Measurements from ENCODE around the gene S100A6.

DNA sequence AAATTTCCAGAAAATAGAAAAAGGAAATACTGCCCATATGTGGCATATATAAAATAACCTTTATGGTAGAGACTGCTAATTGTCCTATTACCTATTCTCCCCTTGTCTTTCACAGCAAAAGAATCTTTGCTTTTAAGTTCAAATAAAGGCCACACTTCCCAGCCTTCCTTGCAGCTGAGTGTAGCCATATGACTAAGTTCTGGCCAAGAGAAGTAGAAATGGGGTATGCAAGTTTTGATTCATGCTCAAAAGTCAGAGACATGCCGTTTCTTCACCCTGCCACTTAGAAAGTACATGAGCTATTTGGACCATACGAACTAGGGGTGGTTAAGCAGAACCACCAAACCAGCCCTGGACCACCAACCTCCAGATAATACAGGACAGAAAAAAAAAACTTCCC lies 48.2 kb upstream of the S100A6 start:
- no peak for TF ChIP-seq POLR2A (IDR thresholded peaks at IDR 0.05)
- TF ChIP-seq, protein P1, sequence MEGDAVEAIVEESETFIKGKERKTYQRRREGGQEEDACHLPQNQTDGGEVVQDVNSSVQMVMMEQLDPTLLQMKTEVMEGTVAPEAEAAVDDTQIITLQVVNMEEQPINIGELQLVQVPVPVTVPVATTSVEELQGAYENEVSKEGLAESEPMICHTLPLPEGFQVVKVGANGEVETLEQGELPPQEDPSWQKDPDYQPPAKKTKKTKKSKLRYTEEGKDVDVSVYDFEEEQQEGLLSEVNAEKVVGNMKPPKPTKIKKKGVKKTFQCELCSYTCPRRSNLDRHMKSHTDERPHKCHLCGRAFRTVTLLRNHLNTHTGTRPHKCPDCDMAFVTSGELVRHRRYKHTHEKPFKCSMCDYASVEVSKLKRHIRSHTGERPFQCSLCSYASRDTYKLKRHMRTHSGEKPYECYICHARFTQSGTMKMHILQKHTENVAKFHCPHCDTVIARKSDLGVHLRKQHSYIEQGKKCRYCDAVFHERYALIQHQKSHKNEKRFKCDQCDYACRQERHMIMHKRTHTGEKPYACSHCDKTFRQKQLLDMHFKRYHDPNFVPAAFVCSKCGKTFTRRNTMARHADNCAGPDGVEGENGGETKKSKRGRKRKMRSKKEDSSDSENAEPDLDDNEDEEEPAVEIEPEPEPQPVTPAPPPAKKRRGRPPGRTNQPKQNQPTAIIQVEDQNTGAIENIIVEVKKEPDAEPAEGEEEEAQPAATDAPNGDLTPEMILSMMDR (IDR thresholded peaks at IDR 0.05) = no peak
